Stimulated activated CD4-positive, alpha-beta T cell treated with anti-CD3 and anti-CD28 coated beads, Interleukin-4, amount 100 ng/mL, for 4 hours (primary cell): Measurements from ENCODE around the gene BBS10.
"Not testable (repeated sequence)": the region's sequence is repeated elsewhere in the genome, so short reads cannot be mapped to it uniquely, and the experiment has no call there.

ENCODE experiments used
- DNase-seq, 2 experiments: peaks; one replicate each; pipeline ENCODE4 v3.0.0-alpha.2; 2020

The BBS10 gene

DNA sequence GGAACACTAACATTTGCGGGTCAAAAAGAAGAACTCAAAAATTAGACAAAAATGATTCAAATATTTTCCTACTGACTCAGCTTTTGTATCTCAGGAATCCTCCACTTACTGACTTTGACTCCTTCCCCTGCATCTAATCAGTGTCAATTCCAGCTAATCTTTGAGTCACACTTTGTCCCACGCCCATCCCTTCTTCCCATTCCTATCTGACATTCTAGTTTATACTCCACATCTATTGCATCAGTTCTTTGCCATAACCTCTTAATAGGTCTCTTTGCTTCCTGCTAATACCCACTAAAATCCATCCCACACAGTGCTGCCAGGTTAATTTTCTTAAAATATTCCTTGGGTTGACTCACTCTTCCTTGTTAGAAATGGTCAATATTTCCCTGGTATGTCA lies 19.1 kb downstream of the BBS10 start:
- no peak for DNase-seq

DNA sequence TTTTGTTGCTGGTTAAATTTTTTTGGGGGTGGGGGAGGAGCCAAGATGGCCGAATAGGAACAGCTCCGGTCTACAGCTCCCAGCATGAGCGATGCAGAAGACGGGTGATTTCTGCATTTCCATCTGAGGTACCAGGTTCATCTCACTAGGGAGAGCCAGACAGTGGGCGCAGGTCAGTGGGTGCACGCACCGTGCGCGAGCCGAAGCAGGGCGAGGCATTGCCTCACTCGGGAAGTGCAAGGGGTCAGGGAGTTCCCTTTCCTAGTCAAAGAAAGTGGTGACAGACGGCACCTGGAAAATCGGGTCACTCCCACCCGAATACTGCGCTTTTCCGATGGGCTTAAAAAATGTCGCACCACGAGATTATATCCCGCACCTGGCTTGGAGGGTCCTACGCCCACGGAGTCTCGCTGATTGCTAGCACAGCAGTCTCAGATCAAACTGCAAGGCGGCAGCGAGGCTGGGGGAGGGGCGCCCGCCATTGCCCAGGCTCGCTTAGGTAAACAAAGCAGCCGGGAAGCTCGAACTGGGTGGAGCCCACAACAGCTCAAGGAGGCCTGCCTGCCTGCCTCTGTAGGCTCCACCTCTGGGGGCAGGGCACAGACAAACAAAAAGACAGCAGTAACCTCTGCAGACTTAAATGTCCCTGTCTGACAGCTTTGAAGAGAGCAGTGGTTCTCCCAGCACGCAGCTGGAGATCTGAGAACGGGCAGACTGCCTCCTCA lies 28.5 kb downstream of the BBS10 start:
- not testable (repeated sequence) for DNase-seq

DNA sequence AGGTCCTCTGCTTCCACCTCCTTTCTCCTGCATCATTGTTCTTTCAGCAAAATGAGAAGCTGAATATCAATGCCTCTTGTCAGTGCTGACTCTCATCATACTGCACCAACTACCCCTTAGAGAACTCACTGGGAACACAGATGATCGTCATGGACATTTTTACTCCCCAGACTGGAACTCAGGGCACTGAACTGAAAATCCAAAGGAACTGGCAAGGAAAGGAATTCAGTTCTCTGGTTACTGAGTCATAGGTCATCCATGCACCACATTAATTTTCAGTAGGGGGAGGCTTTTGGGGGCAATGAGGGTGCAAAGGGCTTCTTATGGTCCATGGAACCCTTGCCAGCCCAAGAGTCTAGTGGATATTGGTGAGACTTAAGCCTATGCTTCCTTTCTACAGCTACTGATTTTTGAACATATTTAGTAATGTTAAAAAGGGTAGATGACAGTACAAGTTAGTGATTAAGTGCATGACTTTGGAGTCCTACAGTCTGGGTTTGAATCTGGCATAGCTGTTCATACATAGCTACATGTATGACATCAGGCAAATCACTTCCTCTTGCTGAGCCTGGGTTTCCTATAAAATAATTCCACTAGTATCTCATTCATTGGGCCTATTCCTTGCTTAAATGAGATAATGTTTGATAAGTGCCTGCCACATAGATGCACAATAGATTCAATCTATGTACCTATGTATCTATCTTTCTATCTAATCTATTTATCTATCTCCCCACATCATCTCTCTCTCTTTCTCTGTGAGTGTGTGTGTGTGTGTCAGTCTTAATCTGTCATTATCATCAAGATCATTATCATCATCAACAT lies 29.2 kb downstream of the BBS10 start:
- no peak for DNase-seq

DNA sequence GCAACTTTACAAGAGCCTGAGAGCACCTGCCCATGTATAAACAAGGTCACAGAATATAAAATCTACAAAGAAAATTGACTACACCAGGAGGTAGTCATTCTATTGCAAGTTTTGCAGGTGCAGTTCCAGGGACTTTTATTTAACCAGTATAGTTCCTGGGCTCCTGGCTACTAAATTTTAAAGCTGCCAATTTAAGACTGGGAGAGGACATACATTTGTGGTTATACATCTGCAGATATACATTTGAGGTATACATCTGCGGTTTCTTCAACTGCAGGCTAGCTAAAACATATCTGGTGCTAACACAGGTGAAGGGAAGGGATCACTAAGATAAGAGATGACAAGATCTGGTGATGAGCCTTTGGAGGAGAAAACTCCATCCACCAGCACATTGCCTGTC lies 30.2 kb downstream of the BBS10 start:
- DNase-seq: no peak

DNA sequence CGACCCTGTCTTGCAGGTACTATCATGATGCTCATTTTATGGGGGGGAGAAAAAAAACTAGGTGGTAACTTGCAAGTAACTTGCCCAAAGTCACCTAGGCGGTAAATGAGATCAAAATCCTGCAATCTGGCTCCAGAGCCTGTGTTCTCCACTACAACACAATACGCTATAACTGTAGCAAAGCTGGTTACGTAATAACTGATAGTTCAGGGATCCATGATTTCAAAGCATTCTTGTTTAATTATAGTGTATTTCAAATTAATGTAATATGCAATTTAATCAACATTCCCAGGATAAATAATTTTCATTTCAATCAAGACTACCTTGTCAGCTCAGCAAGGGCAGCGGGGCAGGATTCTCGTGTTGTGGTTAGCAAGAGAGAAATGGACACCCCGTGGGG lies 31.7 kb downstream of the BBS10 start:
- no peak for DNase-seq

DNA sequence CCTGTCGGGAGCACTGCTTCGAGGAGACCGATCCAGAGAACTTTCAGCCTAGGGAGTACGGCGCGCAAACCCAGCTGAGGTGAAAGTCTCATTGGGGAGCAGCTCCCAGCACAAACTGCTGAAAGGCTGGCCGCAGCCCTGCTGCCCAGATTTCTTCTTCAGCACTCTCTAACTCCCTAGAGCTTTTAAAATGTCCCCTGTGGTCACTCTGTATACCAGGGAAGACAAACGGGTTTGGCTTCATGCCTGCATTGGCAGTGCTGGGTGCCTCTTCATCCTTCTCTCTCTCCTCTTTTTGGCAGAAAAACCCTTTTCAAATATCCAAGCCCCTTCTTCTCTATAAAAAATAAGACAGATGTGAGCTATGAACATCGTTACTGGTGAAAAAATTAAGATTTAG lies 34.9 kb downstream of the BBS10 start:
- no peak for DNase-seq

DNA sequence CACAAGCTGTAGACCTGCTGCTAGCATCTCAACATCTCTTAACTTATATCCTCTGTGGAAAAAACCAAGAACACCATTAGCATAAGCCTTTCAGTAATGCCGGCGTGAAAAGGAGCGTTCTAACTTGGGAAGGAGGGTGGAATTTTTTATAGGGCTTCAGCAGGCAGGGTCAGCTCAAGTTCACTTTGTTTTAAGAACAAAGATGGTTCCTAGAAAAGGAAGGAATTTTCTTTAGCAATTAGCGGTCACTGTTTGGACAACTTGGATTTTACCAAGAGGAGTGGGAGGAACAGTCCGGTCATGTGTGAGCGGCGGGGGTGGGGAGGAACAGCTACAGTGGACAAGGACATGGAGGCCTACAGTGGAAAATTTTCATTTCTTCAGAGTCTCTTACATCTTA lies 35.9 kb downstream of the BBS10 start:
- DNase-seq: no peak

DNA sequence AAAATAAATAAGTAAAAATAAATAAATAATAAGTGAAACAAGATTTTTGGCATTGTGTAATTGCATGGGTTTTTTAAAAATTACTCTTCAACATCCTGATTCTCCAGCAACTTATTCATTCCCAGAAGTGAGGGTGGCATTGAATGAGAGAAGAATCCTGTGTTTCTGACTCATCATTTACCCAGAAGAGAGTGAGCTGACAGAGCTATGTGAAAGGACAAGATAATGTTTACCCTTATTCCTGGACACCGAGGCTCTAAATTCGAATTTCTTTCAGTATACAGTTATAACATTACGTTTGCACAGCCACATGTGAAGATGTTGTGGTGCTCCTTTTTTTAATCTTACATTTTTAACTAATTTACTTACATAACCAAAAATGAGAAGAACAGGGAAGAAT lies 36.4 kb downstream of the BBS10 start:
- no peak for DNase-seq

DNA sequence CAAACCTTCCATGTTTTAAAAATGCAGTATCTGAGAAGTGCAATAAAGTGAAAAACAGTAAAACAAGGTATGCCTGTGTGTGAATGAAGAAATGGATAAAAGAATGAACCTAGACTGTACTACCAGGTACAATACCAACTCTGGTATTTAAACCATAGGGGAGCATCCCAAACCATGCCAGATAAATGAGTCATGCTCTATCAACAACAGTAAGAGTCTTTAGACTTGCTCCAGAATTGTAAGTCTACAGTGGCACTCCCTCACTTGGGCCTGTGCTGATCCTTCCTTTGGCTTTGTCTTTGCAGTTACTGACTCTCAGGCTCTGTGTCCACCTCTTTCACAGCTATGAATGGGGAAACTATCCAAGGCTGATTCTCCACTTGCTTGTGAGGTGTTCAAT lies 38.1 kb downstream of the BBS10 start:
- DNase-seq: no peak

DNA sequence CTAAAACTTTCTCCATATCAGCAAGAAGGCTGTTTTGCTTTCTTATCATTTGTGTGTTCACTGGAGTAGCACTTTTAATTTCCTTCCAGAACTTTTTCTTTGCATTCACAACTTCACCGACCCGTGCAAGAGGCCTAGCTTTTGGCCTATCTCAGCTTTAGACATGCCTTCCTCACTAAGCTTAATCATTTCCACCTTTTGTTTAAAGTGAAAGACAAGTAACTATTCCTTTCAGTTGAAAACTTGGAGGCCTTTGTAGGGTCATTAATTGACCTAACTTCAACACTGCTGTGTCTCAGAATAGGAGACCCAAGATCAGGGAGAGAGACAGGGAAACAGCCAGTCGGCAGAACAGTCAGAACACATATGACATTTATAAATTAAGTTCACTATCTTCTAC lies 39.3 kb downstream of the BBS10 start:
- DNase-seq: no peak

DNA sequence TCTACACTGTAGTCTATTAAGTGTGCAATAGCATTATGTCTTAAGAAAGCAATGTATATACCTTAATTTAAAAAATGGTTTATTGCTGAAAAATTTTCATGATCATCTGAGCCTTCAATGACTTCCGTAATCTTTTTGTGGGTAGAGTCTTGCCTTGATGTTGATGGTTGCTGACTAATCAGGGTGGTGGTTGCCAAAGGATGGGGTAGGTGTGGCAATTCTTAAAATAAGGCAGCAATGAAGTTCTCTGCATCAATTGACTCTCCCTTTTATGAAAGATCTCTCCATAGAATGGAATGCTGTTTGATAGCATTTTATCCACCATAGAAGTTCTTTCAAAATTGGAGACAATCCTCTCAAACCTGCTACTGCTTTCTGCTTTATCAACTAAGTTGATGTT lies 41.1 kb downstream of the BBS10 start:
- DNase-seq: no peak

DNA sequence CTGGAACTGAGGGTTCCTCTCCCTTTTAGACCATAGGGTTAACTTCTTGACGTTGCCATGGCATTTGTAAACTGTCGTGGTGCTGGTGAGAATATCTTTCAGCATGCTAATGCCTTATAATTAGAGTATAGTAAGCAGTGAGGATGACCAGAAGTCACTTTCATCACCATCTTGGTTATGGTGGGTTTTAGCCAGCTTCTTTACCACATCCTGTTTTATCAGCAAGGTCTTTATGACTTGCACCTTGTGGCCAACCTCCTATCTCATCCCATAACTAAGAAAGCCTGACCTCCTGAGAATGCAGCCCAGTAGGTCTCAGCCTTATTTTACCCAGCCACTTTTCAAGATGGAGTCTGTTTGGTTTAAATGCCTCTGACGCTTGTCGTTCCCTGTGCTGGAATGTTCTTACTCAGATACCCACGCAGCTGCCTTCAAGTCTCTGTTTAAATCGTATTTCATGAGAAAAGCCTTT lies 44.2 kb downstream of the BBS10 start:
- DNase-seq: no peak

DNA sequence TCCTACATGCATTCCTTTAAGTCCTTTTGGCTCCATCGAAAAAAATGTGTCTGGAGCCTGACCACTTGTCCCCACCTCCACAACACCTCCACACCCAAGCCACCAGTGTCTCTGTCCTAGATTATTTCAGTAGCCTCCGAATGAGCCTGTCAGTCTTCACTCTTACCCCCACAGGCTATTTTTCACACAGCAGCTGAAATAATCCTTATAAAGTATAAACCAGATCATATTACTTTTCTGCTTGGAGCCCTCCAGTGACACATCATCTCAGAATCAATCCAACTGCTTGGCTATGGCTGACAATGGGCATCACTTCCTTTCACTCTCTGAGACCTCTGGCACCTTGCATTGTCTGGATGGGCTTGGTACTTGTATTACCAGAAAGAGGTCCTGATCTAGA lies 44.9 kb downstream of the BBS10 start:
- no peak for DNase-seq

DNA sequence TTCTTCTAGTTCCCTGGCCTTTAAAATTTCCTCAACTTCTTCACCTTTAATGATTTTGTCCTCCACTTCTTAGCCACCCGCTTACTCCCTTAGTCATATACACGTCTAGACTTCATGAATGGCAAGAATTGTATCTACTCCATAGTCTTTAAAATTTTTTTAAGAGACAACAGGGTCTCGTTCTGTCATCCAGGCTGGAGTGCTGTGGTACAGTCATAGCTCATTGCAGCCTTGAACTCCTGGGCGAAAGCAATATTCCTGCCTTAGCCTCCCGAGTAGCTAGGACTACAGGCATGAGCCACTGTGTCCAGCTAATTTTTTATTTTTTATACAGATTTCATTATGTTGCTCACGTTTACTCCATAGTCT lies 47.9 kb downstream of the BBS10 start:
- DNase-seq: no peak

DNA sequence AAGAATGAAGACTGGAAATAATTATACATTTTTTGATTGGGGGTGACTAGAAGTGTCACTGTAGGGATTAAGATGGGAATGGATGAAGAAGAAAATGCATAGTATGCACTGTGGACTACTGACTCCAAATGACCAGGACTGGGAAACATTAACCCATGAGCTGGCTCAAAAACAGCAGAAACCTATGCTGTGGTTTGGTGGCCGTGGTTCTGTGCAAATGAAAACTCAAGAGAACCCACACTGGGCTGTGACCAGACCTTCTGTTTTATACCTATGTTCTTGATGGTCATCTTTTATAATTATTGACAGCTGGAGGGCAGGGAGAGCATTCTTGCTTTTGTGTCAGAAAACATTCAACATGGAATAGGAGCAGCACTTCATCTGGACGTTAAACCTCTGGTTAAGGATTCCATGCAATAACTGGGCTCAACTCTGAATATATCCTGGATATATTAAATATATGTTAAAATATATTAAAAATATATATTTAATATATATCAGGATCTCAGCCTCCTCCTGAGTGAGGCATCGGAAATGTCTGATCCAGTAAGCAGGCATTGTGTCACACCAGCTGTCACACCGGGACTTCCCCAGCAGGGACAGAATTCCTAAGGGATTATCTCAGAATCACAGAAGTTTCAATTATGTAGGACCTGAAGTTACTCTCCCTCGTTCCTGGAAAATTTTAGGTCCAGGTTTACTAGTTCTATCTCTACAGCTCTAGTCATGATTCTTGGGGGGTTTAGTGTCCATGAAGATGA lies 48.5 kb downstream of the BBS10 start:
- DNase-seq: no peak
